HL-60 (cell line): ENCODE data around the gene SYT6.

Experiments used
- CTCF ChIP-seq: IDR thresholded peaks from one replicate; pipeline ENCODE4 v1.5.1; 2011; ENCODE audit warnings: low read length, control low read depth, inconsistent platforms; ENCODE audit not compliant: insufficient read depth
- POLR2AphosphoS5 ChIP-seq: IDR thresholded peaks from 2 replicates; pipeline ENCODE4 v1.6.1; 2012; ENCODE audit warnings: low read depth
- REST ChIP-seq: IDR thresholded peaks from 2 replicates; pipeline ENCODE4 v1.6.1; 2012; ENCODE audit warnings: low read depth; ENCODE audit not compliant: insufficient replicate concordance

GRCh38 chr1:114137497-114137896 lies 16.2 kb downstream of the SYT6 start:
- no peak for TF ChIP-seq REST
- no peak for TF ChIP-seq CTCF
- TF ChIP-seq POLR2AphosphoS5: no peak
